GM21528 (cell line): ENCODE results near the gene EYA3.

Experiments used
- ATAC-seq: cut with Tn5 transposase; IDR thresholded peaks from one replicate; pipeline ENCODE4 v1.9.1; 2021; ENCODE audit warnings: mild to moderate bottlenecking, moderate library complexity; ENCODE audit not compliant: unreplicated experiment, low FRiP score

Gene EYA3

DNA sequence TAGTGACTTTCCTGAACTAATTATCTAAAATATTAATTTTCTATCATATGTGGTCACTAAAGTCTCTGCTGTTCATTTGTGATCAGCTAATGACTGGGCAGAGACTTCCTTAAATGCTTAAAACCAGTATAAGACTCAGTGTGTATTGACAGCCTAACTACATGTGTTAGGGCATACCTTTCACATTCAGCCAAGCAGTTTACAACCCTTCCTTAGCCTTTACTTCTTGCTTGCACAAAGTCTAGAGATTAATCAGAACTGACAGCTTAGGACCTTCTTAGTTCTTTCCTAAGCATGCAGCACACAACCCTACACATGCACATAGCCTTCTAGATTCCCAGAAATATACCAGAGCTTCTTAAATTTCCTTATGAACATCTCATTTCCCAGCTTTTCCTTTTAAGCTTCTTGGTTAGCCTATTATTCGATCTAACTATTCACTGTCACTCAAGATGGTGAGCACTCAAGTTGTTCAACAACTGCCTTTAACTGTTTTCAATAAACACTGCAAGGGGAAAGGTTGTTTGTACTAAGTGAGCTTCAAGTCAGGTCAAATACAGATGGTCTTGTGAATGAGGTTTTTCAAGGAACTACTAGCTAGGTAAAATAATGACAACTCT lies 13.4 kb downstream of the EYA3 start:
- ATAC-seq = no peak

DNA sequence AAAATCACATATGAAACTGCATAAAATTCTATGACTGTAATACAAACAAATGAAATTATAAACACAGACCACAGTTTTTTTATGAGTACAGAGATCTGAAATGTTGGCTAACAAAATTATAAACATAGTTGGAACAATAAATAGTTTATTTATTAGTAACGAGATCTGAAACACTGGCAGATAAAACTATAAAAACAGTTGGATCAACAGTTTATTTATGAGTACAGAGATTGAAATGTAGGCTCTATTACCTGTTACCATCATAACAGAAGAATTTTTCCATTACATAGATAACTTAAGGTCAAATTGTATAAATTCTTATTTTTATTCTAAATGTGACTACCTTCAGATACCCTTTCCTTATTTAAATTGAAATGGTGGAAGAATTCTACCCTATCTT lies 14.5 kb downstream of the EYA3 start:
- ATAC-seq = no peak

DNA sequence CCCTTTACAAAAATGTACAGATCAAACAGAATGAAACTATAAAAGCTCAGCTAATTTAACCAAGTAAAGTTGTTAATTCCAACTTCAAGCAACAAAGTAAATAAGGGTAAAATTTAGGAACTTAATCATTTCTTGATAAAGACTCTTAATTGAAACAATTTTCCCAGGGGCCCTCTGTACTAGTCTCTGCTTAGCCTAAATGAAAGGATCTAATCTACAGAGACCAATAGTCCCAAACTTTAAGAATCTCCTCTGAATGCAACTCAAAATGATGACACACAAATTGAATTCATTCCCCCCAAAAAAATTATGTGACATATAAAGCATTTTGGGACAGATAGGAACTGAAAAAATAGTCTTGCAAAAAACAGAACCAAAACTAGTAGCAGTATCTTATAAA lies 16.6 kb downstream of the EYA3 start:
- ATAC-seq = no peak

DNA sequence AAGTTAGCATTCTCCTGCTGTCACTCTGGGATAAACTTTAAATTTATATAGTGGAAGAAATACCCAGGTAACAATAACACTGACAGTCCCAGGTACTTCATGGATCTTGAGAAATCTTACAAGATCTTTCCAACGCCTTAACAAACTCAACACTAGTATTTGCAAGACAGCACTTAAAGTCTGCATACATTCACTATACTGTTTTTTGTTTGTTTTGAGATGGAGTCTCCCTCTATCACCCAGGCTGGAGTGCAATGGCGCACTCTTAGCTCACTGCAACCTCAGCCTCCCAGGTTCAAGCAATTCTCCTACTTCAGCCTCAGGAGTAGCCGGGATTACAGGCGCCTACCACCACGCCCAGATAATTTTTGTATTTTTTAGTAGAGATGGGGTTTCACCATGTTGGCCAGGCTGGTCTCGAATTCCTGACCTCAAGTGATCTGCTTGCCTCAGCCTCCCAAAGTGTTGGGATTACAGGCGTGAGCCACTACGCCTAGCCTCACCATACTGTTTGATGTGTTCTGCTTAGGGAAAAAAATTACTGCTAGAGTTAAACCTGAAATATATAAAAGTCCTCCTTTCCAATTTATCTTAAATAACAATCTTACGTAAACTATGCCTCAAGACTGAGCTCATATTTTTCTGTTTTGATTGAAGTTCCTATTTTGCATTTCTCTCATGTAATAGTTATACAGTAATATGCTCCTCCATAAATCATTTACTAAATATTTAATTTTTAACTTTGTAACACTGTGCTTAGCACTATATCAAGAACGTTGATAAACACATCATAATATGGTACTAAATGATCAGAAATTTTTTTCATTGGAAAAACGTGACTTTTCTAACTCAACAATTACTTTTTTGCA lies 17.5 kb downstream of the EYA3 start:
- no peak for ATAC-seq

DNA sequence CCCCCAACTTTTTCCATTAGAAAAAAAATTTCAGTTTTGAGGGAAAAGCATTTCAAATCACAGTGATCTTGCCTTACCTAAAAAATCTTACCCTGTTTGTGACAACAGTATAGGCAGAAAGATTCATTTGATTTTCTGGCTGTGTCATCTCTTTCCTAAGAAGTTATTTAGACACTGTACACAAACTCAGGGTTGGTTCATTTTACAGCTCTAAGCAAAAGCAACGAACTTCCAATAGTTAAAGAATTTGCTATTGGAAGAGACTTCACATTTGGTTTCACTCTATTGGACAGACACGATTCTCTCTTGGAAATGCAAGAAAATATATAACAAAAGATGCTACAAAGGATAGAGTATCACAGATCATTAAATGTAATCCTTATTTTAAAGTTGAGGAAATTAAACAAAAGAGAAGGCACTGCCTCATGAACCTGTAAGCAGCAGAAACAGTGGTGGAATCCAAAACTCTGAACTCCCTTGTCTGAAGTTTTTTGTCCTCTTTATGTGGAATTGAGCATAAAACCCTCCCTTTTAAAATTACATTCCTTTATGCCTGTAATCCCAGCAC lies 20.8 kb downstream of the EYA3 start:
- ATAC-seq = no peak

DNA sequence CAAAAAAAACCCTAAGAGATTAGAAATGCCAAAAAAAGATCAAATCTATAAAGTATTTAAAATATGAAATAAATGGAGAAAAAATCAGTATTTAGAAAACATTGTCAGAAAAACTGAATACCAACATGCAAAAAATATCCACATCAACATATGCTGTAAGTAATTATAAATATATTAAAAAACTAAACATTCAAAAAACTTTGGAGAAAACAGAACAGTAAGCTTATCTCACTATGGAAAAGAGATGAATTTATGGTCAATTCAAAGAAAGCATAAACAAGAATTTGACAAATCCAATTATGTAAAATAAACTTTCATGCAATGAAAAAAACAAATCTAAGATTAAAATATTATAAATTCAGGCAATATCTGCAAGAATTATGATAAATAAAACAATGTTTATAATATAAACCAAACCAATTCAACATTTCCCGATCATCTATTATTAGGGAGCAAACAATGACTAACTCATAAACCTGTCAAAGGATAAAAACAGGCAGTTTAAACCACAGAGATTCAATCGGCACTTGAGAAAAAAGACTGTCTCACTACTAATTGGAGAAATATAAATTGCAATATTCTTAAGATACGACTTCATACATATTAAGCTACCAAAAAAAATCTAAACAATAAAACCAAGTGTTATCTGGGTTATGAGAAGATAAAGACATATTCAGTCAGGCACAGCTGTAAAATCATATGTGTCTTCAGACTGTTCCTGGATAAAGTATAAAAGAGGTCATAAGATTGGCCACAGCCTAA lies 21.8 kb downstream of the EYA3 start:
- ATAC-seq = no peak

DNA sequence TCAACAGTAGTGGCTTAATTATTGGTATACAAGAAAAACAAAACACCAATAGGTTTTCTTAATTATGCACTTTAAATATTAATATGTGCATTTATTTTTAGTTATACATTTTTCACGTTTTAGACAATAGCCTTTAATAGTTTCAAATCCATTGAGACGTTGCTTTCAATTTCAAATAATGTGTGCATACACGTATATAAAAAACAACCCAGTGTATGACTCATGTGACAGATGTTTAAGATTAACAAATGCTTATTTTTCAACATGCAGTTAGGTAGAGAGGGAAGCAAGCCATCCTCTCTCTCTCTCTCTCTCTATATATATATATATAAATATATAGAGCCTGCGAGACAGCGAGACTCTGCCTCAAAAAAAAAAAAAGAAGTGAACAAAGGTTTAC lies 24.3 kb downstream of the EYA3 start:
- ATAC-seq = no peak

DNA sequence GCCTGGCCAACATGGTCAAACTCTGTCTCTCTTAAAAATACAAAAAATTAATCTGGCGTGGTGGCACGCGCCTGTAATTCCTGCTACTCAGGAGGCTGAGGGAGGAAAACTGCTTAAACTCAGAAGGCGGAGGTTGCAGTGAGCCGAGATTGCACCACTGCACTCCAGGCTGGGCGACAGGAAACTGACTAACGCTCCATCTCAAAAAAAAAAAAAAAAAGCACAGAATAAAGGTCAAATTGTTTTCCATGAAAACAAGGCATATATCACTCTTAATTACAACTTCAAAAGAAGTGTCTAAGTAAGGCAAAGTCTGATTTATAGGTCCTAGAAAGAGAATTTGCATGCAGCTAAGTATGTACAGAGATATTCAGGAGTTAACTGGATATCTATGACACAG lies 25.6 kb downstream of the EYA3 start:
- ATAC-seq = no peak

DNA sequence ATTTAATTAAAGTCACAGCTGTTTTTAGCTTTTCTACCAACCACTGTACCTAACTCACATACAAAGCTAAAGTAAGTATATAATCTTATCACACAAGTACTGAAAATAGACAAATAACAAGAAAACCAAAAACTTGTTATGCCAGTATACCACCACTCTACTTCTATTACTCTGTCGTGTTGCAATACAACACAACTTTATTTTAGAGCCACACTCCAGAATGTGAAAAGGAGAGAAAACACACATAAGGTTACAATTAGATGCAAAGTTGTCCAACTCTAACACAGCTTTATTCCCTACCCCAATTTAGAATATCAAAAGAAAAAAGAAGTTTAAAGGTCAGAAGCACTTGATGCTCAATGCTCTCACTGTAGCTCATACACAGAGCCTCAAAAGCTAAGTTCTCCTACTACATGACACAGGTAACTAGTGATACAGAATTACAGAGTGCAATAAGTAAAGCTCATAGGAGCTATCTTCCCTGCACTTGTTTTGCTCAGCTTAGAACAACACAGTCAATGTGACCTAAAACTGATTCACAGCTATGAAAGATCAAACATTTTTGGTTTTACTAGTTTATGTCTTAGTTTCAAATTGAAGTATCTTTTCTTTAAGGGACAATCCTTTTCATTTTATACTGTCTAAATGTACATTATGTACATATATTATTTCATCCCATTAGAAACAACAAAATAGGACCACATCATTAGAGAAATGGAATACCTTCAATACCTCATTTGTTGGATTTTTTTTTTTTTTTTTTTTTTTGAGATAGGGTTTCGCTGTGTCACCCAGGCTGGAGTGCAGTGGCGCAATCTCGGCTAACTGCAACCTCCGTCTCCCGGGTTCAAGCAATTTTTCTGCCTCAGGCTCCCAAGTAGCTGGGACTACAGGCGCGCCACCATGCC lies 29.2 kb downstream of the EYA3 start:
- no peak for ATAC-seq

DNA sequence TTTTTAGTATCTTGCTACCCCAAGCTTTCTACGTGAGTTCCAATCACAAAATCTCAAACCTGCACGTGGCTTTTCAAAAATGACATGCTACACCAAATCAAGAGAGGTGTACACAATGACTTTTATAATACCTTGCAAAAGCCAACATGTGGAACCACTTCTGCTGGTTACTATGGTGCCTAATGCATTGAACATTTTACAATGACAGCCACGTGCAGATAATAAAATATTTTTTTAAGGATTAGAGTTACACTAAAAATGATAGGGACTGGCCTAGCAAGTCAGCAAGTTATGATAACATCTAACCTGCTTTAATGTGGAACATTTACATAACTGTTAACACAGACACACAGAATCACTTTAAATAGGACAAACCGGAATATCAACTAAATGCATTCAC lies 30.2 kb downstream of the EYA3 start:
- ATAC-seq = no peak

DNA sequence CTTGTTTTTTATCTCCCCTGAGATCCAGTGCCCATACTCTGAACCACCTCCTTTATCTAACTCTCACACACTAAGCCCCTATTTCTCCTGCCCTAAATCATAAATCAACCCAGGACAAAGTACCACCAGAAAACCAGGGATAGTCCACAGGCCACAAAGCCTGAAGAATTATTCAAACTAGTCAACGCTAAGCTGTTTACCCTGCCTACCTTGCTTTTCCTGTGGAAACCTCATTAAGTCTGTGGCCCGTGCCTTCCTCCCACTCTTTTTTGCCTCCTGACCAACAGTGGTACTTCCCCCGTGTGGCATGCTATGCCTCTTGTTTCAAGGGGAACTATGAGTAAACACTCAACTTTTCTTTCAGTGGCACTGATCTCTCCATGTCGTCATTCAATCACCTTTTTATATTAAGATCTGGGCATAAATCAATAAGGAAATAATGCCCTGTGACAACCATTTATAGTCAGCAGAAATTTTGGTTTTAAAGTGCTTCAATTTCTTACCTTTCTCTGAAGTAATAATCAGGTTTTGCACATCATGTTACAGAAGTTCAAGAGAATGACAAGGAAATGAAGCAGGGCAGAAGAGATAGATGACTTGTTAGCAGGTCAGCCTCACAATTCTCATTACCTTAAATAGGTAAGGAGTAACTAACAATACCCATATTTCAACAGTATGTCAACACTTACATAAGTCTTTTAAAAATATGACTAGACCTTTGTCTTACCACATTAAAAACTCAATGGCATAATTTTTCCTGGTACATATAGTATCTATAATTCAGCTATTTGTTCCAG lies 32.1 kb downstream of the EYA3 start:
- peak; percentile 66 for ATAC-seq

DNA sequence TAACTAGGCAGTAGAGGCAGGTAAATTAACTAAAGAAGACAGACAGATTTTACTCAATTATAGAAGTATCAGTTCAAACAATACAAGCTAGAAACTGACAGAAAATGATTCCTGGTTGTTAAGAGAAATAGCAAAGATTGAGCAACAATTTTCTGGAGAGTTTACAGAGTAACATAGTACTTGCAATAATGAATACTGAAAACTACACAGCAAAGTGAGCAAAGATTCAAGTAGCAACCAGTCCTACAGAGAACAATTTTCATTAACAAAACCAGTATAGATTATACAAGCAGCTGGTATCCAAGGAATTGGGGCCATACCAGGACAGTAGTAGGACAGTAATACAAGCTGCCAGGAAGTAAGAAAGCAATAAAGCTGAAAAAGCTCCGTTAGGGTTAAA lies 37.6 kb downstream of the EYA3 start:
- ATAC-seq = no peak

DNA sequence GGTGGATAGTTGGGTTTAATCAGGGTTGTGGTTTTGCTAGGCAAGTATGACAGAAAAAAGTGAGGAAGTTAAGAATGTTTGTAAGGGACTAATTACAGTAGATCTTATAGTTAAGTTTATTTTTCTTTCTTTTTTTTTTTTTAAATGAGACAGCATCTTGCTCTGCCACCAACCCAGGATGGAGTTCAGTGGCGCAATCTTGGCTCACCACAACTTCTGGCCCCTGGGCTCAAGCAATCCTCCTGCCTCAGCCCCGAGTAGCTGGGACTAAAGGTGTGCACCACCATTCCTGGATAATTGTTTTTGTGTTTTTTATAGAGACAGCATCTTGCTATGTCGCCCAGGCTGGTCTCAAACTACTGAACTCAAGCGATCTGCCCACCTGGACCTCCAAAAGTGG lies 41.7 kb downstream of the EYA3 start:
- ATAC-seq = no peak

DNA sequence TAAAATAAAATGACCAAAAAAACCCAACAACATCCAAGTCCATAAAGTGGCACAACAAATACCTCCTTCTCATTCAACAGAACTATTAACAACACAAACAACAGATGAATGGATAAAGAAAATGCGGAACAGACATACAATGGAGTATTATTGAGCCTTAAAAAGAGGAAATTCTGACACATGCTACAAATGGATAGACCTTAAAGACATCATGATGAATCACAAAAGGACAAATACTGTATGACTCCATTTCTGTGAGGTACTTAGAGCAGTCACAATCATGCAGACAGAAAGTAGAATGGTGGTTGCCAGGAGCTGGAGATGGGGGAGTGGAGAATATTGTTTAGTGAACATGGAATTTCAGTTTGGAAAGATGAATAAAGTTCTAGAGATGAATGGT lies 42.6 kb downstream of the EYA3 start:
- no peak for ATAC-seq

DNA sequence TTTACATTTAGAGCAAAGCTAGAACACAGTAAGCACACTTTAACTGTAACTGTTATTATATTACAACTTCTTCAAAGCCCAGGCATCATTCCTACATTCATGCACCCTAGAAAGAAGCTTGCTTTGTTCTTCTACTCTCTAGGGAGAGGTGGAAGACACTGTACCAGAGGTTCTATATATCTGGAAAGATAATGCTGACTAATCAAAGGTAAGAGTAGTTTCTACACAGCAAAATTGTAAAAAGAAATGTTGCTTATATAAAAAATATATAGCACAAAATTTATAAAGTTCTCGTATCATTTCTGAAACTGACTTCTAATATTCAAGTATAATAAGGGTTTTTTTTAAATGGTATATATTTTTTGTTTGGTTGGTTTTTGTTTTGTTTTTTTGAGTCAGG lies 44.0 kb downstream of the EYA3 start:
- no peak for ATAC-seq

DNA sequence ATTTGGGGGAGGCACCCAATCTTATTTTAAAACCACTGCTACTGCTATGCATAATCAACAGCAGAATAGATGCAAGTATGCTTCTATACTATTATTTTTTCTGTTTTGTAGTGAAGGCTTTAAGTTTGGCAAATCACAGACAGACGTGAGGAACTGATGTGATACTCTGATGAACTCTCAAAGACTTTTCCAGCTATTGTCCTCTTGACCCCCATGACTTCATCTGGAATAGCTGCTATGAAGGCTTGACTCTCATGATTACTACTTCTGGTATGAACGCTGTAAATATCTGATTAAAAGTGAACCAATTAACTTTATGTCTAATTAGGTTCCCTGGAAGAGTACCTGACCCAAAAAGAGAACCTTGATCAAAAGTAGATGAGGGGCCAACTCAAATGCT lies 49.1 kb downstream of the EYA3 start:
- ATAC-seq = no peak

DNA sequence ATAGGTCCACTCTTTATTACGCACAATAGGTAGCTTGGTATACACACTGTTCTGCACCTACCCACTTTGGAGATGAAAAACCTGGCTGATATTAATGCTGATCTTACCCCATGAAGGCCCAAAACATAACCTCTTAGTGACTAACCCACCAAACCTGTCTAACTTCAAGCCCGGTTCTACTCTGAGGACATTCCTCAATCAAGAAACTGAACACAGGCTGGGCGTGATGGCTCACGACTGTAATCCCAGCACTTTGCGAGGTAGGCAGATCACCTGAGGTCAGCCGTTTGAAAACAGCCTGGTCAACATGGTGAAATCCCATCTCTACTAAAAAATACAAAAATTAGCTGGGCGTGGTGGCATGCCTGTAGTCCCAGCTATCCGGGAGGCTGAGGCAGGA lies 50.5 kb downstream of the EYA3 start:
- ATAC-seq = no peak

DNA sequence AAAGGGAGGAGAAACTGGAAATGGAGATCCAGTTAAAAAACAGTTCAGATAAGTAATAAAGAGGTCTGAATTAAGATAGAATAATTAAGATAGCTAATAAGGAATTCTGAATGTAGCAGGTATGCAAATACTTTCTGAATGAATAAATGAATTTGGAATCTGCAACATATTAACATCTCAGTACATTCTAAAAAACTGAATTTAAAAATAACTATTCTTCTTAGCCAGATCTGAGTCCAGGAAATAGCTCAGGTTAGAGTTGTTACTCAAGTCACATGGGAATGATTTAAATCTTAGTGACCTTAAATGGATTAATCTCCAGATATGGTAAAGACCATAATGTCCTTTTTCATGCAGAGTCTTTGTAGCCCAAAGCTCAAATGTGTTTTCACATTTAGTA lies 51.2 kb downstream of the EYA3 start:
- no peak for ATAC-seq

DNA sequence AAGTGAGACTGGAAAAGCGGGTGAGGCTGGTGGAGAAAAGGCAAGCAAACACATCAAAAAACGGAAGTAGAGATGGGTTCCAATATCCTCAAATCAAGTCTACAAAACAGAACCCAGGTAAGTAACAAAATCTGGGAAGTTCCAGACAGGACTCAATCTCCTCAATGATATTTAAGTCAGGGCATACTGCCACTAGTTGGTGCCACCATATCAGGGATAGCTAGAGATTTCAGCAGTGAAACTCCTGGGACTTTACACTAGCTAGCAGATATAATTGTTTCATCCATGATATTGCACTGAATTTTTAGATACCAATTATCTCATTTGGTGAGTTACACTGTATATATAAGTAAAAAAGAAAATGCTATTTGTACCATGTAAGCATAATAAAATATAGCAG lies 52.0 kb downstream of the EYA3 start:
- no peak for ATAC-seq
